PC-9 (cell line): ENCODE results near the gene PCLO.

Source experiments
- EZH2 ChIP-seq: fragments of 200-600 bp; sonication (generic); IDR thresholded peaks from 2 replicates; pipeline ENCODE4 v1.8.0; 2017; ENCODE audit warnings: antibody characterized with exemption, low read depth
- TF ChIP-seq, protein P1 (sequence below): fragments of 200-600 bp; sonication (generic); conservative IDR thresholded peaks from 2 replicates; pipeline ENCODE4 v1.6.1; 2017; ENCODE audit warnings: mixed run types, antibody characterized with exemption, mild to moderate bottlenecking, moderate library complexity

DNA sequence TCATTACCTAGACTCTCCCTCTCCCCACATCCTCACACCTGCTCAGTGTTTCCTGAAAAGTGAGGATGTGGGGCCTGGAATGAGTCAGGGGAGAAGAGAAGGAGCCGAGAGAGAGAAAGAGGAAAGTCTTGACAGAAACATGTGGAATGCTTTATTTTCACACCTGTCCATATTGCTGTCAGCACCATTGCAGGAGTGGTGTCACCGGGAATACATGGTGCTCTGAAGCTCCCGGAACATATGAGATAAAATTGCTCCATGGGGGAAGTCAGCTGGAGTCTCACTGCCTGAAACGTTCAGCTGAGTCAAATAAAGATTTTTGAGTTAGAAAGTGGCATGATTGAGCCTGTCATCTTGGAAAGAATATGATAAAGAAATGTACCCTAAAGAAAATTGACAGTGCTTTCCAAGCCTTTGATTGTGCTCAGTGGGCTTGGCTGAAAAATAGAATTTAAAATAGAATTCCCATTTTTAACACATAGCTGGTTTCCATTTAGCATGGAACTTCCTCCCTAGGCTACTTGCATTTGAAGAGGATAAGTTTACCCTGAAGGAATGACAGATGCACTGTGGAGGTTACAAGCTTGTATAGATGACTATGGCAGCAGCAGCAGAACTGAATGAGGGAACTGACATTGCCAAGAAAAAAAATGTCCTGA is 182.4 kb downstream of the PCLO start:
- no peak for TF ChIP-seq EZH2
- TF ChIP-seq, protein P1, sequence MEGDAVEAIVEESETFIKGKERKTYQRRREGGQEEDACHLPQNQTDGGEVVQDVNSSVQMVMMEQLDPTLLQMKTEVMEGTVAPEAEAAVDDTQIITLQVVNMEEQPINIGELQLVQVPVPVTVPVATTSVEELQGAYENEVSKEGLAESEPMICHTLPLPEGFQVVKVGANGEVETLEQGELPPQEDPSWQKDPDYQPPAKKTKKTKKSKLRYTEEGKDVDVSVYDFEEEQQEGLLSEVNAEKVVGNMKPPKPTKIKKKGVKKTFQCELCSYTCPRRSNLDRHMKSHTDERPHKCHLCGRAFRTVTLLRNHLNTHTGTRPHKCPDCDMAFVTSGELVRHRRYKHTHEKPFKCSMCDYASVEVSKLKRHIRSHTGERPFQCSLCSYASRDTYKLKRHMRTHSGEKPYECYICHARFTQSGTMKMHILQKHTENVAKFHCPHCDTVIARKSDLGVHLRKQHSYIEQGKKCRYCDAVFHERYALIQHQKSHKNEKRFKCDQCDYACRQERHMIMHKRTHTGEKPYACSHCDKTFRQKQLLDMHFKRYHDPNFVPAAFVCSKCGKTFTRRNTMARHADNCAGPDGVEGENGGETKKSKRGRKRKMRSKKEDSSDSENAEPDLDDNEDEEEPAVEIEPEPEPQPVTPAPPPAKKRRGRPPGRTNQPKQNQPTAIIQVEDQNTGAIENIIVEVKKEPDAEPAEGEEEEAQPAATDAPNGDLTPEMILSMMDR: no peak
